Panc1 (cell line): ENCODE data around the gene TRPV5. TPM values are rescaled to one million over a fixed set of nuclear protein-coding genes. Genes with fewer than 3 reads are reported as not detected.

Experiments used
- ATAC-seq: fragments of 200-7000 bp; cut with Tn5 transposase; 2 replicates; pipeline ENCODE4 v1.9.1; 2020; ENCODE audit warnings: mild to moderate bottlenecking, moderate library complexity
- BruUV-seq: library from RNA; stranded (reverse); fragments of 400-500 nt; replicated peaks from 2 replicates; lab custom pipeline; 2021; lab: Mats Ljungman, UMichigan
- CTCF ChIA-PET: fragments of 300-600 bp; sonication (Branson Sonifier 250); formaldehyde crosslinking; loops from one replicate; lab custom pipeline; 2022; ENCODE audit warnings: antibody characterized with exemption; lab: Charles Lee
- POLR2A ChIA-PET: fragments of 300-600 bp; sonication (Branson Sonifier 250); formaldehyde crosslinking; loops from one replicate; lab custom pipeline; 2022; ENCODE audit warnings: antibody characterized with exemption; lab: Charles Lee
- DNase-seq: peaks from one replicate; pipeline ENCODE4 v3.0.0-alpha.2; 2010; ENCODE audit warnings: low read depth, low spot score
- H3K27ac ChIP-seq: 2 replicates; pipeline ENCODE4 v1.5.1; 2011; ENCODE audit warnings: mild to moderate bottlenecking, low read length, inconsistent platforms
- H3K27me3 ChIP-seq: fragments of 200-500 bp; sonication (Bioruptor generic); 2 replicates; pipeline ENCODE4 v1.6.0; 2014; ENCODE audit warnings: low read length, inconsistent platforms; ENCODE audit not compliant: control insufficient read depth, insufficient read depth
- H3K36me3 ChIP-seq: fragments of 200-500 bp; sonication (Bioruptor generic); 2 replicates; pipeline ENCODE4 v1.5.1; 2014; ENCODE audit warnings: inconsistent platforms, mild to moderate bottlenecking, low read length, moderate library complexity; ENCODE audit not compliant: control insufficient read depth, insufficient read depth
- H3K4me1 ChIP-seq: 2 replicates; pipeline ENCODE4 v1.5.1; 2011; ENCODE audit warnings: inconsistent platforms, mild to moderate bottlenecking, low read length, moderate library complexity; ENCODE audit not compliant: control insufficient read depth, insufficient read depth
- H3K4me3 ChIP-seq, 2 experiments: 2 replicates each; pipeline ENCODE4 v1.5.1; 2011 to 2012; ENCODE audit warnings: low read depth in 2 of 2, low read length in 2 of 2, mild to moderate bottlenecking in 2 of 2, inconsistent platforms in 1 of 2, moderate library complexity in 1 of 2
- H3K9me3 ChIP-seq: fragments of 200-500 bp; sonication (Bioruptor generic); 2 replicates; pipeline ENCODE4 v1.5.1; 2014; ENCODE audit warnings: low read depth, mild to moderate bottlenecking, inconsistent platforms, low read length, moderate library complexity; ENCODE audit not compliant: control insufficient read depth, insufficient read depth
- POLR2AphosphoS5 ChIP-seq: IDR thresholded peaks from 2 replicates; pipeline ENCODE4 v1.6.1; 2012; ENCODE audit warnings: mild to moderate bottlenecking, low read depth, low read length, moderate library complexity
- REST ChIP-seq, 2 experiments: IDR thresholded peaks; 2 replicates each; pipeline ENCODE4 v1.6.1; 2011 to 2012; ENCODE audit warnings: low read depth in 2 of 2, control low read depth in 1 of 2, low read length in 1 of 2, mild to moderate bottlenecking in 1 of 2, moderate library complexity in 1 of 2; ENCODE audit not compliant: insufficient read depth in 1 of 2
- SIN3A ChIP-seq: IDR thresholded peaks from 2 replicates; pipeline ENCODE4 v1.6.1; 2012; ENCODE audit warnings: low read depth, mild to moderate bottlenecking, low read length, moderate library complexity, borderline replicate concordance; ENCODE audit not compliant: insufficient read depth
- TCF7L2 ChIP-seq: IDR thresholded peaks from 2 replicates; pipeline ENCODE4 v1.6.1; 2011; ENCODE audit warnings: mild to moderate bottlenecking, low read depth, low read length, inconsistent platforms
- in situ Hi-C: cut with HindIII; loops from 2 replicates; pipeline ENCODE4 v1.10.0; 2016; ENCODE audit warnings: low sequenced_read_pairs, low pct_unique_long_range_greater_than_20kb
- intact Hi-C: fragments of 100-400 bp; cut with micrococcal nuclease; formaldehyde crosslinking; loops from one replicate; pipeline ENCODE4 v1.10.0; 2022; ENCODE audit not compliant: unreplicated experiment
- total RNA-seq: library from RNA; stranded (reverse); gene quantifications from one replicate; pipeline ENCODE4 v1.2.1, GENCODE V29; 2021; ENCODE audit not compliant: unreplicated experiment
- TF ChIP-seq, protein P1 (sequence below): fragments of 450-650 bp; IDR thresholded peaks from 2 replicates; pipeline ENCODE4 v1.5.1; 2017; ENCODE audit warnings: mild to moderate bottlenecking

The TRPV5 gene
- total RNA-seq, 1 experiment from 2014 or later, result not detected

- in situ Hi-C loops, result no loop called here
- no TSS peak for BruUV-seq
- ChIA-PET CTCF (no interaction called here), POLR2A (no interaction called here)
- H3K27me3 ChIP-seq, result peaks cover 13% of the 10 kb centered on the region
- no peak for DNase-seq
- no peaks in the 10 kb centered on the region for H3K9me3 ChIP-seq
- intact Hi-C loops, result no loop called here
- H3K4me1 ChIP-seq, result no peaks in the 10 kb centered on the region
- H3K36me3 ChIP-seq, result no peaks in the 10 kb centered on the region
- ATAC-seq, result no peak
- no peak overlapping the region for H3K4me3 ChIP-seq
- TF ChIP-seq POLR2AphosphoS5 (no peak), REST (IDR thresholded peaks at IDR 0.05; ENCODE audit: insufficient read depth in 1 of 2, low read depth in 2 of 2, low read length in 1 of 2) (no peak), TCF7L2 (no peak), SIN3A (no peak)
- TF ChIP-seq, protein P1, sequence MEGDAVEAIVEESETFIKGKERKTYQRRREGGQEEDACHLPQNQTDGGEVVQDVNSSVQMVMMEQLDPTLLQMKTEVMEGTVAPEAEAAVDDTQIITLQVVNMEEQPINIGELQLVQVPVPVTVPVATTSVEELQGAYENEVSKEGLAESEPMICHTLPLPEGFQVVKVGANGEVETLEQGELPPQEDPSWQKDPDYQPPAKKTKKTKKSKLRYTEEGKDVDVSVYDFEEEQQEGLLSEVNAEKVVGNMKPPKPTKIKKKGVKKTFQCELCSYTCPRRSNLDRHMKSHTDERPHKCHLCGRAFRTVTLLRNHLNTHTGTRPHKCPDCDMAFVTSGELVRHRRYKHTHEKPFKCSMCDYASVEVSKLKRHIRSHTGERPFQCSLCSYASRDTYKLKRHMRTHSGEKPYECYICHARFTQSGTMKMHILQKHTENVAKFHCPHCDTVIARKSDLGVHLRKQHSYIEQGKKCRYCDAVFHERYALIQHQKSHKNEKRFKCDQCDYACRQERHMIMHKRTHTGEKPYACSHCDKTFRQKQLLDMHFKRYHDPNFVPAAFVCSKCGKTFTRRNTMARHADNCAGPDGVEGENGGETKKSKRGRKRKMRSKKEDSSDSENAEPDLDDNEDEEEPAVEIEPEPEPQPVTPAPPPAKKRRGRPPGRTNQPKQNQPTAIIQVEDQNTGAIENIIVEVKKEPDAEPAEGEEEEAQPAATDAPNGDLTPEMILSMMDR, result no peak
- H3K27ac ChIP-seq, result no peak overlapping the region
Measured at GRCh38 chr7:142882338-142882678, 51.2 kb downstream of the TRPV5 start.

DNA sequence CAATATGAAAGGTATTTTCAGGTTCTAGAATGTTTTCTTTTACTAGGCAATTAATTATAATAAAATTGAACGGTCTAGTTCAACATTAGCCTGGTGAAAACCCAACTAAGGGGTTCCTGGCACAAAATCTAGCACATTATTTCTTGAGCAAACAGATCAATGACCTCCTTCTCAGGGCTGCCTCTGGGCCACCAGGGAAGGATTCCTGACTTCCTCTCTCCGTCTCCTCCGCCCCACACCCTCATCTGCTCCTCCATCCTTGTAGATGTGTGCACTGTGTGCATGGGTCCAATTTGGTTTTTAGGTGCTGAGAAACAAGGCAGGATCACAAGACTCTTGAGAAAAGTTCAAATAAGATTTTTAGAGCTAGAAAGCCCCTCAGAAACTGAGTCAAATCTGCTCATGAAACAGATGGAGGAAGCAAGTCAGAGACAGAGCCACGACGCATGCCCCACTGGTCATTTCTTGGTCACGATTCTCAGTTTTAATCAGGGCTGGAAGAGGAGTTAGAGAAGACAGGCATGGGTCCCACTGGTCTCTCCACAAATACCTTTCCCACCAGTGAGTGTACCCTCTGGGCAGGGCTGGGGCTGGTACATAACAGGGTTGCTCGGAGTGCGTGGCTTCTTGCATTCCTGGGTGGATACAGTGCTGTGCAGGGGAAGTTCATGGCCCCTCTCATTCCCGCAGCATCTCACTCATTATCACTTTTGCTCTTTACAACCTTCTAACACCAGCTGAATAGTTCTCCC is 51.8 kb downstream of the TRPV5 start:
- ATAC-seq (no peak), DNase-seq (no peak)
- H3K4me1 ChIP-seq, result no peaks in the 10 kb centered on the region
- no peaks in the 10 kb centered on the region for H3K36me3 ChIP-seq
- TF ChIP-seq POLR2AphosphoS5 (no peak), SIN3A (no peak), TCF7L2 (no peak), REST (IDR thresholded peaks at IDR 0.05; ENCODE audit: insufficient read depth in 1 of 2, low read depth in 2 of 2, low read length in 1 of 2) (no peak)
- TF ChIP-seq, protein P1, result no peak
- no peaks in the 10 kb centered on the region for H3K9me3 ChIP-seq
- BruUV-seq, result no TSS peak
- H3K27me3 ChIP-seq, result peaks cover 13% of the 10 kb centered on the region
- POLR2A ChIA-PET, result no interaction called here
- CTCF ChIA-PET, result interaction anchor here (0.5 kb wide), 1 partner anchor 118 kb away, joined by 3 read pairs; no protein-coding TSS in a partner anchor
- in situ Hi-C loops (no loop called here), intact Hi-C loops (loop anchor here (2.0 kb wide), 1 partner anchor 121 kb away; no protein-coding TSS in a partner anchor)
- no peak overlapping the region for H3K27ac ChIP-seq
- H3K4me3 ChIP-seq, result no peak overlapping the region
